Peyer's patch (tissue), 4 donors: ENCODE data around the gene BECN2.

ENCODE experiments used
- POLR2A ChIP-seq, 2 donors: fragments of 450-650 bp; IDR thresholded peaks; one replicate each; pipeline ENCODE4 v1.5.1; 2017; ENCODE audit warnings: antibody characterized with exemption in 2 of 2, mild to moderate bottlenecking in 2 of 2, moderate library complexity in 2 of 2
- TF ChIP-seq, protein P1 (sequence below), 6 experiments: fragments of 450-650 bp in 4 of 6; fragments of 200-600 bp in 2 of 6; sonication (generic) in 1 of 6; IDR thresholded peaks; one replicate each; pipeline ENCODE4 v1.5.1; 2017 to 2019; ENCODE audit warnings: antibody characterized with exemption in 6 of 6, mild to moderate bottlenecking in 3 of 6, moderate library complexity in 1 of 6

- TF ChIP-seq, protein P1, sequence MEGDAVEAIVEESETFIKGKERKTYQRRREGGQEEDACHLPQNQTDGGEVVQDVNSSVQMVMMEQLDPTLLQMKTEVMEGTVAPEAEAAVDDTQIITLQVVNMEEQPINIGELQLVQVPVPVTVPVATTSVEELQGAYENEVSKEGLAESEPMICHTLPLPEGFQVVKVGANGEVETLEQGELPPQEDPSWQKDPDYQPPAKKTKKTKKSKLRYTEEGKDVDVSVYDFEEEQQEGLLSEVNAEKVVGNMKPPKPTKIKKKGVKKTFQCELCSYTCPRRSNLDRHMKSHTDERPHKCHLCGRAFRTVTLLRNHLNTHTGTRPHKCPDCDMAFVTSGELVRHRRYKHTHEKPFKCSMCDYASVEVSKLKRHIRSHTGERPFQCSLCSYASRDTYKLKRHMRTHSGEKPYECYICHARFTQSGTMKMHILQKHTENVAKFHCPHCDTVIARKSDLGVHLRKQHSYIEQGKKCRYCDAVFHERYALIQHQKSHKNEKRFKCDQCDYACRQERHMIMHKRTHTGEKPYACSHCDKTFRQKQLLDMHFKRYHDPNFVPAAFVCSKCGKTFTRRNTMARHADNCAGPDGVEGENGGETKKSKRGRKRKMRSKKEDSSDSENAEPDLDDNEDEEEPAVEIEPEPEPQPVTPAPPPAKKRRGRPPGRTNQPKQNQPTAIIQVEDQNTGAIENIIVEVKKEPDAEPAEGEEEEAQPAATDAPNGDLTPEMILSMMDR (IDR thresholded peaks at IDR 0.05): no peak
- TF ChIP-seq POLR2A (IDR thresholded peaks at IDR 0.05): no peak
Measured at GRCh38 chr1:241994171-241994570, 36.6 kb downstream of the BECN2 start.
